HG03575 (cell line): Measurements from ENCODE around the gene PGBD5.
"Not testable (repeated sequence)": the region's sequence is repeated elsewhere in the genome, so short reads cannot be mapped to it uniquely, and the experiment has no call there.

Experiments used
- ATAC-seq: cut with Tn5 transposase; IDR thresholded peaks from one replicate; pipeline ENCODE4 v1.9.1; 2021; ENCODE audit not compliant: unreplicated experiment, insufficient number of reproducible peaks, low FRiP score; ENCODE audit errors: extremely low read depth

PGBD5 gene

GRCh38 chr1:230426246-230427093 lies at the start of gene PGBD5:
TSS of gene PGBD5 (minus strand) at chr1:230426332. CDS start at chr1:230425928, 404 bp downstream.
- no peak for ATAC-seq

DNA sequence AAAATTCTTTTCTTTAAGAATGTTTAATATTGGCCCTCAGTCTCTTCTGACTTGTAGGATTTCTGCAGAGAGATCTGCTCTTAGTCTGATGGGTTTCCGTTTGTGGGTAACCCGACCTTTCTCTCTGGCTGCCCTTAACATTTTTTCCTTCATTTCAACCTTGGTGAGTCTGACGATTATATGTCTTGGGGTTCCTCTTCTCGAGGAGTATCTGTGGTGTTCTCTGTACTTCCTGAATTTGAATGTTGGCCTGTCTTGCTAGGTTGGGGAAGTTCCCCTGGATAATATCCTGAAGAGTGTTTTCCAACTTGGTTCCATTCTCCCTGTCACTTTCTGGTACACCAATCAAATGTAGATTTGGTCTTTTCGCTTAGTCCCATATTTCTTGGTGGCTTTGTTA lies 48.8 kb upstream of the PGBD5 start:
- not testable (repeated sequence) for ATAC-seq

DNA sequence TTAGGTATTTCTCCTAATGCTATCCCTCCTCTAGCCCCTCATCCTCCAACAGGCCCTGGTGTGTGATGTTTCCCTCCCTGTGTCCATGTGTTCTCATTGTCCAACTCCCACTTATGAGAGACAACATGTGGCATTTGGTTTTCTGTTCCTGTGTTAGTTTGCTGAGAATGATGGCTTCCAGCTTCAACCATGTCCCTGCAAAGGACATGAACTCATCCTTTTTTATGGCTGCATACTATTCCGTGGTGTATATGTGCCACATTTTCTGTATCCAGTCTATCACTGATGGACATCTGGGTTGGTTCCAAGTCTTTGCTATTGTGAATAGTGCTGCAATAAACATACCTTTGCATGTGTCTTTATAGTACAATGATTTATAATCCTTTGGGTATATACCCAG lies 44.6 kb upstream of the PGBD5 start:
- not testable (repeated sequence) for ATAC-seq

GRCh38 chr1:230469271-230469670 lies 43.1 kb upstream of the PGBD5 start:
- no peak for ATAC-seq

DNA sequence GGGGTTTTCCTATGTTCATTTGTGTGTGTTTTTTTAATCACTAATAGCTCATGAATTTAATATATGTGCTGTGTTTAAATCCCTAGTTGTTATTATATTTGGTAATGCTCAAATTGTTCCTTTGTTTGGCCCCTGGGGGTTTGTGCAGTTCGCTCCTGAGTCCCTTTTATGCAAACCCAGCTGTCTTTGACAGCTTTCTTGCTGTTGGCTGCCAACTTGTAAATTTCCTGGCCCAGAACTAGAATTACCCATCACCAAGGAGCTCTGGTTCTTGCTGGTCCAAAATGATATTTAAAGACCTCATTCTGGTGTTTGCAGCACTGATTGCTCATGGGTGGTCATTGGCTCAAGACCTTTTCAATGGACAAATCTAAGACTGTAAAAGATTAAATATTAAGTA lies 39.6 kb upstream of the PGBD5 start:
- no peak for ATAC-seq

DNA sequence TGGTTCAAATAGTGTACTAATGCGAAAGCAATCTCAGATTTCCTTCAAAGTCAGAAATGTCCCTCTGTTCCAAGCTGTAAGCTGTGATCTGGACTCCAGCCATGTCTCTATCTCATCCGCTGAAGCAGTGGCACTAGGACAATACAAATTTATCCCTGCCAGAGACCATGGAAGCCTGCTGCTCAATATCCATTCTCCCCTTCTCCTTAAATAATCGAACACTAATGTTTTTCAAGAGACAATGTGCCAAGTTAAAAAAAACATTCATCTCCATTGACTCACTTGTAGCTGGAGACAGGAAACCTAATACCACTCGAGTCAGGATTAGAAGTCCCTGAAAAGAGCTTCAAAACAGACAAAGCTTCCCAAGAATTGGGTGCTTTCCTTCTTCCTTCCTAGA lies 38.5 kb upstream of the PGBD5 start:
- ATAC-seq: no peak

GRCh38 chr1:230463760-230464159 lies 37.6 kb upstream of the PGBD5 start:
- ATAC-seq: no peak

DNA sequence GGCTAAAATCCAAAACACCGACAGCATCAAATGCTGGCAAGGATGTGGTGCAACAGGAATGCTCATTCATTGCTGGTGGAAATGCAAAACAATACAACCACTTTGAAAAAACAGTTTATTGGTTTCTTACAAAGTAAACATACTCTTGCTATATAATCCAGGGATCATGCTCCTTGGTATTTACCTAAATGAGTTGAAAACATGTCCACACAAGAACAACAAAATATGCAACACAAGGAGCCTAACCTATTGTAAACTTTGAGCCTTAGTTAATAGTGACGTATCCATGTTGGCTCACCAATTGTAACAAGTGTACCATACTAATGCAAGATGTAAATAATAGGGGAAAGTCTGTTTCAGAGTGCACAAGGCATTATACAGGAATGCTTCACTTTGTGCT lies 37.2 kb upstream of the PGBD5 start:
- ATAC-seq: no peak

GRCh38 chr1:230459465-230459864 lies 33.3 kb upstream of the PGBD5 start:
- no peak for ATAC-seq

DNA sequence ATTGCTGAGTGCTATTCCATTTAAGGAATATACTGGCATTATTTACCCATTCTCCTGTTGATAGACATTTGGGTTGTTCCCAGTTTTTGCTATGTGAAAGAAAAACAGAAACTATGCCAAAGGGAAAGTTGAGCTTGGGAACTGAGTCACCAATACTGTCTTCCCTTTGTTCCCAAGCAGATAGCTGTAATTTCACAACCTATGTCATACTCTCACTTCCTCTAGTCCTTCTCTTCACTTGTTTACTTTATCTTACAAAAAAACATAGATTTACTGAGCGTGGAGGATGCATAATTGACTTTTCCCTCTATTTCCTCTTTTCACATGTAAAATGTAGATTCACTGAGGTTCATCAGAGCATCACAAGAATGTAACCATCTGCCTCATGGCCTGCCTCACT lies 32.4 kb upstream of the PGBD5 start:
- no peak for ATAC-seq

DNA sequence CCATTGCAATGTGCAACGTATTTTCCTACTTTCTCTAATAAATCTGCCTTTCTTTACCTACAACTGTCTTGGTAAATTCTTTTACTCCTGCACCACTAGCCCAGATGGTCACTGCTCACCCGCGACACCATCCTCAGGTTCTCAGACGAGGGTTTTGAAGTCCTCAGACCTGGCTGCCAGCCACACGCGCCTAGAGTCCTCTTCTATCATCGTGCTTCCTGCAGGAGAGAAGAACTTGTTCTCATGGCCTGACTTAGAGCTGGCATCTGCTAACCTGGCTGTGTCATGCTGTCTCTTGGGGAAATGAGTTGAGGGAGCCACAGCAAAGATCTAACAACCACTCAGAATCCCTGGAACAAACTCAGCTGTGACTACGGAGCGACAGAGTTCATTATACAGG lies 30.3 kb upstream of the PGBD5 start:
- ATAC-seq: no peak

GRCh38 chr1:230455291-230455690 lies 29.2 kb upstream of the PGBD5 start:
- ATAC-seq: no peak

DNA sequence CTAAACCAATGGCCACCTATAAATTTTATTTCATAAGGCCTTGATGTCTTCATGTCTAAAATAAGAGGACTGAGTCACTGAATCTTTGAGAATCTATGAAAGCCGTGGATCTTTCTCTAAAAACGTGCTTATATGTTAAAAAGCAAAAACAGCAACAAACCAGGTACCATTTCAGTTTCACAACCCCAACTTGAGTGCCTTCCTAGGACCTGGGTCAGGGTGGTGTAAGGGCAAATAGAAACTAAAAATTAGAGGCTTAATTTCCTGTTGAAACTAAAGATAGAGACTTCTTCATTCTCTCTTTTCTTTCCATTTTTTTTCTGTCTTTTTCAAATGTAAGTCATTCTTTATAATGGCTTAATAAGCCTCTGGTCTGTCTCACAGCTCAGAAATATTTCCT lies 27.2 kb upstream of the PGBD5 start:
- no peak for ATAC-seq

- no peak for ATAC-seq
These were observed 15.3 kb upstream of the PGBD5 start for GRCh38 chr1:230441183-230442029.

GRCh38 chr1:230435108-230435507 lies 9.0 kb upstream of the PGBD5 start:
- ATAC-seq: no peak

GRCh38 chr1:230431527-230431926 lies 5.4 kb upstream of the PGBD5 start:
- no peak for ATAC-seq

GRCh38 chr1:230430499-230430898 lies 4.4 kb upstream of the PGBD5 start:
- ATAC-seq: no peak

GRCh38 chr1:230429067-230429735 lies 3.1 kb upstream of the PGBD5 start:
- no peak for ATAC-seq

- ATAC-seq: no peak
These were observed 1.8 kb upstream of the PGBD5 start for GRCh38 chr1:230427981-230428380.
